ENCODE data around the gene DMRTC1B. TPM values are rescaled to one million over a fixed set of nuclear protein-coding genes. Genes with fewer than 3 reads are reported as not detected.

The DMRTC1B gene, protein sequence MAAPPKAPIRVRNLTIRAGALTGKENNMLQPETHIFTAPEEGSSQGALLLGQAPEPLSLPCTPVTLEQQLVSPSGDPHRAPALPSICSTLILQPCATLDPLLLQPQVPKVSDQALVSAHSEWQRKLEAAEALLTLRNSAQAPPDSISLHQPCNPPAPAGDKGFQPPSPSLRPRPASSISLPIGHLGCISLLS
- not detected in 5 replicates for total RNA-seq (2022; extraction: Qiagen RNA extraction; ENCODE audit: low read depth)

GRCh38 chrX:72776653-72777466 lies at the start of gene DMRTC1B:
DMRTC1B (plus strand) TSS chrX:72776890; CDS start chrX:72845136, 68,246 bp downstream.

DNA sequence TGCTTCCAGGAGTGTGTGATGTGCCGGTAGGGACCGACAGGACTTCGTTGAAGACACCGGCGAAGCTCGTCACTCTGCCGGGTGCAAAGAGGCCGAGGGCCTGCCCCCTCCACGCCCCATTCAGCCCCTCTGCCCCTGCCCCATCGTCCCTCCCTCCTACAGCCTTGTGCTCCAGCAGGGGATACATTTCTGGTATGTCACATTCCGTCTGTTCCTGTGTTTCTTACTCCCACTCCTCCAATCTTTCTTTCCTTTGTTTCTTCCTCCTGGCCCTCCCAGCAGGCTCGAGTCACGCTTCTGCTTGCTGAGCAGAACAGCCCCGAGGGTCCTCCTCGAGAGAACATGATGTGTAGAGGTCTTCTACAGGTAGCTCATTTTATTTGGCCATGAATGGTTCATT lies 5.9 kb downstream of the DMRTC1B start, which contains the start of gene FAM236B:
TSS of gene FAM236B (minus strand) at position 101 of the 400 bp plus-strand sequence. CDS start at position 1, 100 bp downstream.

GRCh38 chrX:72808110-72808509 lies 31.4 kb downstream of the DMRTC1B start, which contains the start of gene FAM236D:
FAM236D (minus strand) TSS chrX:72808210; CDS start chrX:72808110, 100 bp downstream.

Other genes starting within 250 kb of the DMRTC1B start
- gene HDAC8, start 204.0 kb upstream of the DMRTC1B start, total RNA-seq (2022; extraction: Qiagen RNA extraction; ENCODE audit: low read depth), result 22.2 to 25.7 TPM (median 24.5 TPM) in 5 replicates
- gene PHKA1, start 62.6 kb upstream of the DMRTC1B start, total RNA-seq (2022; extraction: Qiagen RNA extraction; ENCODE audit: low read depth), result 16.8 to 22.8 TPM (median 21.6 TPM) in 5 replicates
- not detected in 5 replicates for gene FAM236B, start 5.8 kb downstream of the DMRTC1B start, total RNA-seq (2022; extraction: Qiagen RNA extraction; ENCODE audit: low read depth)
- not detected in 5 replicates for gene FAM236D, start 31.3 kb downstream of the DMRTC1B start, total RNA-seq (2022; extraction: Qiagen RNA extraction; ENCODE audit: low read depth)
- gene FAM236C, start 135.7 kb downstream of the DMRTC1B start, total RNA-seq (2022; extraction: Qiagen RNA extraction; ENCODE audit: low read depth), result not detected in 5 replicates
- gene FAM236A, start 161.3 kb downstream of the DMRTC1B start, total RNA-seq (2022; extraction: Qiagen RNA extraction; ENCODE audit: low read depth), result not detected in 5 replicates
- not detected in 5 replicates for gene DMRTC1, start 166.9 kb downstream of the DMRTC1B start, total RNA-seq (2022; extraction: Qiagen RNA extraction; ENCODE audit: low read depth)
- gene PABPC1L2B, start 226.0 kb downstream of the DMRTC1B start, total RNA-seq (2022; extraction: Qiagen RNA extraction; ENCODE audit: low read depth), result not detected in 5 replicates

Measured in A549 treated with DMSO at 1 μM for 4 hours (cell line).